ENCODE data around the gene HFE. TPM values are rescaled to one million over a fixed set of nuclear protein-coding genes. Genes with fewer than 3 reads are reported as not detected.
"Not testable (repeated sequence)": the region's sequence is repeated elsewhere in the genome, so short reads cannot be mapped to it uniquely, and the experiment has no call there.

HFE gene
- total RNA-seq, 2 experiments from 2014 or later: 1.1 to 1.4 TPM

DNA sequence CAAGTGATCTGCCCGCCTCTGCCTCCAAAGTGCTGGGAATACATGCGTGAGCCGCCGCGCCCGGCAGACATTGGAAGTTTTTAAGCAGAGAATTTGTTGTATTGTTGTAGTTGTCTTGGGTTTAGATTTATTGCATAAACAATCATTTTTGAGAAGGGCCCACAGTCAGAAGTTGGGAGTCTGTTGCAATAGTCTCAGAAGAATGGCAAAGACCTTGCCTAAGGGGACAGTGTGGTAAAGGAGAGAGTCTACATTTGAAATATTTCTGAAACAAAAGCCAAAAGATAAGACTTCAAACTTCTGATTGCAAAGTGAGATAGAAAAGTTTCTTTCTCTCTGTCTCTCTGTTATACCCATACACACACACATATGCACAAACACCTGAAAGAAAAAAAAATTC is 22.5 kb downstream of the HFE start:
- intact Hi-C loops (cut with DNase I, micrococcal nuclease): no loop called here
- ChIA-PET POLR2A (interaction anchor here (0.7 to 2.1 kb wide), 2 partner anchors 14 to 85 kb away, joined by 3 to 8 read pairs; a partner anchor contains a TSS), CTCF (interaction anchor here (2.2 kb wide), 2 partner anchors 44 to 50 kb away, joined by 6 to 9 read pairs; no protein-coding TSS in a partner anchor)
- Mint-ChIP-seq H3K4me1 (no peaks in the 10 kb centered on the region), H3K36me3 (ENCODE audit: low read depth) (no peaks in the 10 kb centered on the region), H3K4me3 (no peak overlapping the region), H3K27me3 (no peaks in the 10 kb centered on the region), H3K27ac (peak overlapping the region; percentile 15), H3K9me3 (ENCODE audit: low read depth) (no peaks in the 10 kb centered on the region)
- ATAC-seq (no peak), DNase-seq (no peak)

DNA sequence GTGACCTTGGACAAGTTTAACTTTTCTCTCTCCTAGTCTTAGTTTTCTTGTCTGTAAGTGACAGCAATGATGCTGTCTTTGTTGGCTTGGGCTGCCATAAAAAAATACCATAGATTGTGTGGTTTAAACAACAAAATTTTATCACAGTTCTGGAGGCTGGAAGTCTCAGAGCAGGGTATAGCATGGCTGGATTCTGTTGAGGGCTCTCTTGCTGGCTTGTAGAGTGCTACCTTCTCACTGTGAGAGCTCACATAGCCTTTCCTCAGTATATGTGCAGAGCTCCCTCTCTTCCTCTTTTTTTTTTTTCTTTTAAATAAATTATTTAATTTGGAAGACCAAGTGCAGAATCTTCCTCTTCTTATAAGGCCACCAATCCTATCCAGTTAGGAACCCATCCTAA is 26.3 kb downstream of the HFE start:
- H3K4me3 Mint-ChIP-seq: no peak overlapping the region
- ATAC-seq: no peak
- H3K27me3 Mint-ChIP-seq: no peaks in the 10 kb centered on the region
- ChIA-PET POLR2A (interaction anchor here (0.6 kb wide), 1 partner anchor 10 kb away, joined by 8 read pairs; no protein-coding TSS in a partner anchor), CTCF (interaction anchor here (0.7 kb wide), 1 partner anchor 48 kb away, joined by 3 read pairs; no protein-coding TSS in a partner anchor)
- intact Hi-C loops (cut with DNase I, micrococcal nuclease): no loop called here
- H3K9me3 Mint-ChIP-seq (ENCODE audit: low read depth): no peaks in the 10 kb centered on the region
- DNase-seq: no peak
- H3K27ac Mint-ChIP-seq: no peak overlapping the region
- peaks cover 6% of the 10 kb centered on the region for H3K4me1 Mint-ChIP-seq
- no peaks in the 10 kb centered on the region for H3K36me3 Mint-ChIP-seq (ENCODE audit: low read depth)

DNA sequence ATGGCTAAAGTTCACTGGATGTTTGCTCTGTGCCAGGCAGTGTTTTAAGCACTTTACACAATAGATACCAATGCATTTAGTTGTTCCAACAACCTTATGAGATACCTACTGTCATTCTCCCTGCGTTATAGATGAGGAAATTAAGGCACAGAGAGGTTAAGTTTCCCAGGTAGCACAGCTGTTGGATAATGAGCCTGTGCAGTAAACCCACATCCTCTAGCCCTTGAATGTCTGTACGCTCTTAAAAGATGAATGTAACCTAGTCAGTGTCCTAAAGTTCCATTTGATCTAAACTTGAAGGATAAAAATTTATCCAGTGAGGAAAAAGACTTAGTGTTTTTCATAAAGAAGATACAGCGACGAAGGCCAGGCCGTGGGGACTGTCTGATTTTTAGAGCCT is 28.0 kb downstream of the HFE start:
- H3K27me3 Mint-ChIP-seq: no peaks in the 10 kb centered on the region
- intact Hi-C loops (cut with DNase I, micrococcal nuclease): no loop called here
- H3K4me1 Mint-ChIP-seq: peaks cover 6% of the 10 kb centered on the region
- CTCF ChIA-PET: interaction anchor here (0.7 to 1.7 kb wide), 2 partner anchors 11 to 54 kb away, joined by 3 to 5 read pairs; no protein-coding TSS in a partner anchor
- ATAC-seq (peak; percentile 53), DNase-seq (no peak)
- H3K27ac Mint-ChIP-seq: no peak overlapping the region
- POLR2A ChIA-PET: interaction anchor here (1.5 kb wide), 1 partner anchor 8 kb away, joined by 6 read pairs; a partner anchor contains a TSS
- no peaks in the 10 kb centered on the region for H3K36me3 Mint-ChIP-seq (ENCODE audit: low read depth)
- no peaks in the 10 kb centered on the region for H3K9me3 Mint-ChIP-seq (ENCODE audit: low read depth)
- no peak overlapping the region for H3K4me3 Mint-ChIP-seq

DNA sequence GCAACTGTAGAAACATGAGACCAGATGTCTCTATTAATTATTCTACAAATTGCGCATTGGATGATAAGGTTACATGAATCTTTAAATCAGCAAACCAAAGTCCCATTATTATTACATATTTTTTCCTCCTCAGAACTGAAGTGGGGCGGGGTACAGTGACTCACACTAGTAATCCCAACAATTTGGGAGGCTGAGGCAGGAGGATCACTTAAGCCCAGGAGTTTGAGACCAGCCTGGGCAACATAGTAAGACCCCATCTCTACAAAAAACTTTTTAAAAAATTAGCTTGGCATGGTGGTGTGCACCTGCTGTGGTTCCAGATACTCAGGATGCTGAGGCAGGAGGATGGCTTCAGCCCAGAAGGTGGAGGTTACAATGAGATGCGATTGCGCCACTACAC is 29.0 kb downstream of the HFE start:
- ATAC-seq (no peak), DNase-seq (no peak)
- peaks cover 9% of the 10 kb centered on the region for H3K4me1 Mint-ChIP-seq
- no peaks in the 10 kb centered on the region for H3K9me3 Mint-ChIP-seq (ENCODE audit: low read depth)
- H3K27ac Mint-ChIP-seq: no peak overlapping the region
- H3K4me3 Mint-ChIP-seq: no peak overlapping the region
- intact Hi-C loops (cut with DNase I, micrococcal nuclease): no loop called here
- H3K27me3 Mint-ChIP-seq: no peaks in the 10 kb centered on the region
- POLR2A ChIA-PET: no interaction called here
- CTCF ChIA-PET: no interaction called here
- no peaks in the 10 kb centered on the region for H3K36me3 Mint-ChIP-seq (ENCODE audit: low read depth)

GRCh38 chr6:26118999-26119398 is 31.8 kb downstream of the HFE start:
- no peak overlapping the region for H3K4me3 Mint-ChIP-seq
- ChIA-PET POLR2A (interaction anchor here (1.1 kb wide), 1 partner anchor 87 kb away, joined by 4 read pairs; a partner anchor contains a TSS), CTCF (interaction anchor here (0.7 to 2.9 kb wide), 6 partner anchors 15 to 59 kb away, joined by 3 to 10 read pairs (median 4); a partner anchor contains a TSS)
- no peak overlapping the region for H3K27ac Mint-ChIP-seq
- peaks cover 8% of the 10 kb centered on the region for H3K36me3 Mint-ChIP-seq (ENCODE audit: low read depth)
- H3K9me3 Mint-ChIP-seq (ENCODE audit: low read depth): no peaks in the 10 kb centered on the region
- no peak for ATAC-seq
- H3K4me1 Mint-ChIP-seq: peaks cover 24% of the 10 kb centered on the region
- intact Hi-C loops (cut with DNase I, micrococcal nuclease): no loop called here
- no peak for DNase-seq
- H3K27me3 Mint-ChIP-seq: peaks cover 3% of the 10 kb centered on the region

GRCh38 chr6:26120115-26120514 is 32.9 kb downstream of the HFE start:
- Mint-ChIP-seq H3K36me3 (ENCODE audit: low read depth) (peaks cover 17% of the 10 kb centered on the region), H3K4me1 (peaks cover 22% of the 10 kb centered on the region), H3K27ac (peak overlapping the region; percentile 55)
- POLR2A ChIA-PET: interaction anchor here (0.6 kb wide), 1 partner anchor 1025 kb away, joined by 3 read pairs; no protein-coding TSS in a partner anchor
- not testable (repeated sequence) for DNase-seq; H3K9me3 Mint-ChIP-seq (ENCODE audit: low read depth); ATAC-seq; H3K4me3 Mint-ChIP-seq; H3K27me3 Mint-ChIP-seq
- intact Hi-C loops (cut with DNase I, micrococcal nuclease): loop anchor here (5.0 kb wide), 4 partner anchors 152 to 1702 kb away; a partner anchor contains a TSS
- CTCF ChIA-PET: interaction anchor here (0.7 to 2.9 kb wide), 5 partner anchors 16 to 55 kb away, joined by 3 to 10 read pairs (median 5); a partner anchor contains a TSS

DNA sequence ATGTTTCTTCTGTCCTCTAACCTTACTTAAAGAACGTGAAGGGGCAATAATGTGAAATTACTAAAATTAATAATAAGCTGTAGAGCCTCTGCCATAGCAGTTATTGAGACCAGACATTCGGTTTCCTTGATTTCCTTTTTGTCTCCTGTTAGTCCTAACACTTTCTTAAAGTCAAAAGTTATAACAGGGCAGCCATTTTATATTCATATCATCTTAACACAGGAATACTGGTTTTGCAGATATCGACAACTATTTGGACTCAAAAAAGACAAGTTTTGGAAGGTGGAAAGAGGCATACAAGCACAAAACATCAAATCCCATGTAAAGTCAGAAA is 33.5 kb downstream of the HFE start:
- CTCF ChIA-PET: interaction anchor here (0.6 to 2.9 kb wide), 3 partner anchors 21 to 40 kb away, joined by 3 to 10 read pairs (median 3); no protein-coding TSS in a partner anchor
- DNase-seq (no peak), ATAC-seq (no peak)
- Mint-ChIP-seq H3K27me3 (peaks cover 3% of the 10 kb centered on the region), H3K27ac (peak overlapping the region; percentile 91), H3K4me3 (no peak overlapping the region), H3K4me1 (peaks cover 18% of the 10 kb centered on the region), H3K36me3 (ENCODE audit: low read depth) (peaks cover 20% of the 10 kb centered on the region), H3K9me3 (ENCODE audit: low read depth) (no peaks in the 10 kb centered on the region)
- POLR2A ChIA-PET: interaction anchor here (0.6 to 0.7 kb wide), 2 partner anchors 12 to 1025 kb away, joined by 3 to 6 read pairs; no protein-coding TSS in a partner anchor
- intact Hi-C loops (cut with DNase I, micrococcal nuclease): loop anchor here (5.0 kb wide), 4 partner anchors 152 to 1702 kb away; a partner anchor contains a TSS

GRCh38 chr6:26121141-26122004 is 34.1 kb downstream of the HFE start:
- intact Hi-C loops (cut with DNase I, micrococcal nuclease): loop anchor here (2.0 to 5.0 kb wide), 5 partner anchors 151 to 1701 kb away; a partner anchor contains a TSS
- Mint-ChIP-seq H3K4me3 (peak overlapping the region; percentile 25), H3K36me3 (ENCODE audit: low read depth) (peaks cover 23% of the 10 kb centered on the region), H3K4me1 (peaks cover 18% of the 10 kb centered on the region), H3K27me3 (peaks cover 3% of the 10 kb centered on the region), H3K9me3 (ENCODE audit: low read depth) (no peaks in the 10 kb centered on the region), H3K27ac (peak overlapping the region; percentile 91)
- ChIA-PET CTCF (interaction anchor here (0.6 to 2.9 kb wide), 3 partner anchors 22 to 41 kb away, joined by 3 to 10 read pairs (median 3); no protein-coding TSS in a partner anchor), POLR2A (interaction anchor here (0.7 kb wide), 1 partner anchor 13 kb away, joined by 6 read pairs; no protein-coding TSS in a partner anchor)
- no peak for DNase-seq
- ATAC-seq: no peak

DNA sequence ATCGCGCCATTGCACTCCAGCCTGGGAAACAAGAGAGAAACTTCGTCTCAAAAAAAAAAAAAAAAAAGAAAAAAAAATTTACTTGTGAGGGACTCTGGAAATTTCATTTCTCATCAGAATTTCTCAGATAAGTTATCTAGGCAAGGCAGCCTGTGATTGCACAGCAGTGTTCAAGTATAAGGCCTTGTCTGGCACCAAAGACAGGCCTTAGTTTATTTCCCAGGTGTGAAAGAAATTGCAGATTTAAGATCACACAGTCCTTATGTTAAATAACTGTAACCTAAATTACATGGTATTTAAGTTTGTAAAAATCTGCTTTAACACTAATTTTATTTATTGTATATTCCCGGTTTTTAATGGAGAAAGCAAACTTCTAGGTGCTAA is 34.8 kb downstream of the HFE start:
- H3K4me1 Mint-ChIP-seq: peaks cover 24% of the 10 kb centered on the region
- intact Hi-C loops (cut with DNase I, micrococcal nuclease): loop anchor here (2.0 to 5.0 kb wide), 5 partner anchors 150 to 1700 kb away; a partner anchor contains a TSS
- POLR2A ChIA-PET: interaction anchor here (3.7 to 5.0 kb wide), 2 partner anchors 66 to 77 kb away, joined by 63 to 109 read pairs; a partner anchor contains a TSS
- CTCF ChIA-PET: no interaction called here
- H3K4me3 Mint-ChIP-seq: peak overlapping the region; percentile 82
- DNase-seq (no peak), ATAC-seq (no peak)
- peaks cover 28% of the 10 kb centered on the region for H3K36me3 Mint-ChIP-seq (ENCODE audit: low read depth)
- H3K27ac Mint-ChIP-seq: peak overlapping the region; percentile 100
- peaks cover 3% of the 10 kb centered on the region for H3K27me3 Mint-ChIP-seq
- H3K9me3 Mint-ChIP-seq (ENCODE audit: low read depth): no peaks in the 10 kb centered on the region

DNA sequence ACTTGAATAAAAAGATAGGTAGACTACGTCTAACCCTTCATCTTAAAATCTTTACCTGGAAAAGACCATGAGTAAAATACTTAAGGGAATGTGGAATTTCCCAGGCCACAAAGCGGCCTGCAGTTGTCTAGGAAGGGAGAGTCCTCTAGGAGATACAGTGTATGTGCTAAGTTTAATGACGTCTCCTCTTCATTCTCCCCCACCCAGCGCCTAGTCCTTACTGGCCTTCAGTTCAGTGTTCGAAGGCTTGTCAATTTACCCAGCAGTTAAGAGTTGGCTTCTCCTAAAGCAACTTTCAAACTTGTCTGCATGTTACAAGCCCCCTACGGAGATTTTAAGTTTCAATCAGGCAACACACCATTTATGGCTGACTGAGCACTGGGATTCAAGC is 35.2 kb downstream of the HFE start:
- Mint-ChIP-seq H3K27me3 (peaks cover 3% of the 10 kb centered on the region), H3K27ac (peak overlapping the region; percentile 100), H3K36me3 (ENCODE audit: low read depth) (peaks cover 32% of the 10 kb centered on the region), H3K9me3 (ENCODE audit: low read depth) (no peaks in the 10 kb centered on the region), H3K4me3 (peak overlapping the region; percentile 82), H3K4me1 (peaks cover 28% of the 10 kb centered on the region)
- intact Hi-C loops (cut with DNase I, micrococcal nuclease): loop anchor here (2.0 to 5.0 kb wide), 5 partner anchors 150 to 1700 kb away; a partner anchor contains a TSS
- ChIA-PET CTCF (interaction anchor here (0.8 to 1.9 kb wide), 3 partner anchors 8 to 77 kb away, joined by 3 to 8 read pairs (median 3); a partner anchor contains a TSS), POLR2A (interaction anchor here (0.9 to 7.0 kb wide), 25 partner anchors 8 to 1768 kb away, joined by 3 to 542 read pairs (median 23); a partner anchor contains a TSS)
- no peak for DNase-seq
- ATAC-seq: no peak

Measured in activated CD4-positive, alpha-beta T cell treated with anti-CD3 and anti-CD28 coated beads for 36 hours (primary cell).